IMR-90 (cell line): ENCODE measurements around the gene LAMB2. TPM values are rescaled to one million over a fixed set of nuclear protein-coding genes. Genes with fewer than 3 reads are reported as not detected.

Experiments used
- ATAC-seq: fragments of 200-7000 bp; cut with Tn5 transposase; 2 replicates; pipeline ENCODE4 v1.9.1; 2020; ENCODE audit warnings: low read depth, mild to moderate bottlenecking, moderate library complexity
- BruUV-seq: library from RNA; stranded (reverse); fragments of 400-500 nt; replicated peaks from 2 replicates; lab custom pipeline; 2021; lab: Mats Ljungman, UMichigan
- CTCF ChIA-PET: fragments of 300-600 bp; formaldehyde crosslinking; extraction: SDS; loops from one replicate; lab custom pipeline; 2021; ENCODE audit warnings: antibody characterized with exemption; lab: Yijun Ruan, JAX
- POLR2A ChIA-PET: fragments of 300-600 bp; sonication (Branson Sonifier 250); formaldehyde crosslinking; loops from one replicate; lab custom pipeline; 2022; ENCODE audit warnings: antibody characterized with exemption; ENCODE audit not compliant: unreplicated experiment; lab: Charles Lee
- DNase-seq: peaks from one replicate; pipeline ENCODE4 v3.0.0; 2013
- H2AFZ ChIP-seq: replicated peaks from 2 replicates; pipeline ENCODE3; 2013; ENCODE audit warnings: low read length, mild to moderate bottlenecking; ENCODE audit not compliant: poor library complexity
- H2AK5ac ChIP-seq: 2 replicates; pipeline ENCODE4 v1.6.1; 2013; ENCODE audit warnings: low read depth, low read length, inconsistent platforms
- H2AK9ac ChIP-seq: replicated peaks from 2 replicates; pipeline ENCODE3; 2013; ENCODE audit warnings: mild to moderate bottlenecking, low read depth, low read length, moderate library complexity; ENCODE audit not compliant: poor library complexity
- H2BK120ac ChIP-seq: 2 replicates; pipeline ENCODE4 v1.6.1; 2013; ENCODE audit warnings: low read depth, low read length, inconsistent platforms
- H2BK15ac ChIP-seq: 3 replicates; pipeline ENCODE4 v1.6.1; 2013; ENCODE audit warnings: low read depth, low read length, inconsistent platforms
- H2BK20ac ChIP-seq: 2 replicates; pipeline ENCODE4 v1.6.1; 2013; ENCODE audit warnings: low read depth, mild to moderate bottlenecking, inconsistent platforms, low read length, moderate library complexity
- H2BK5ac ChIP-seq: 2 replicates; pipeline ENCODE4 v1.6.1; 2013; ENCODE audit warnings: mild to moderate bottlenecking, low read depth, low read length, inconsistent platforms; ENCODE audit not compliant: poor library complexity, severe bottlenecking
- H3K14ac ChIP-seq: replicated peaks from 2 replicates; pipeline ENCODE4 v1.6.1; 2013; ENCODE audit warnings: low read depth, low read length, inconsistent platforms
- H3K18ac ChIP-seq: 2 replicates; pipeline ENCODE4 v1.6.1; 2013; ENCODE audit warnings: low read depth, low read length, control low read depth
- H3K23ac ChIP-seq: 2 replicates; pipeline ENCODE4 v1.6.1; 2013; ENCODE audit warnings: low read depth, low read length, inconsistent platforms
- H3K27ac ChIP-seq: 2 replicates; pipeline ENCODE4 v1.5.1; 2013; ENCODE audit warnings: mild to moderate bottlenecking, control low read depth, low read length; ENCODE audit not compliant: insufficient read depth
- H3K27me3 ChIP-seq: 2 replicates; pipeline ENCODE4 v1.6.1; 2013; ENCODE audit warnings: low read length; ENCODE audit not compliant: control insufficient read depth, insufficient read depth
- H3K36me3 ChIP-seq: 2 replicates; pipeline ENCODE4 v1.6.1; 2013; ENCODE audit warnings: low read length, mixed read lengths; ENCODE audit not compliant: control insufficient read depth, insufficient read depth
- H3K4ac ChIP-seq: 2 replicates; pipeline ENCODE4 v1.6.1; 2013; ENCODE audit warnings: low read depth, low read length, inconsistent platforms
- H3K4me1 ChIP-seq: 2 replicates; pipeline ENCODE4 v1.6.1; 2013; ENCODE audit warnings: low read length, mixed read lengths; ENCODE audit not compliant: control insufficient read depth, insufficient read depth
- H3K4me2 ChIP-seq: 2 replicates; pipeline ENCODE4 v1.6.1; 2013; ENCODE audit warnings: low read depth, mild to moderate bottlenecking, control low read depth, low read length, moderate library complexity
- H3K4me3 ChIP-seq: 2 replicates; pipeline ENCODE4 v1.5.1; 2013; ENCODE audit warnings: low read depth, mild to moderate bottlenecking, control low read depth, low read length, moderate library complexity; ENCODE audit not compliant: insufficient read depth
- H3K56ac ChIP-seq: 2 replicates; pipeline ENCODE4 v1.6.1; 2013; ENCODE audit warnings: low read length, inconsistent platforms; ENCODE audit not compliant: insufficient read depth; ENCODE audit errors: extremely low read depth
- H3K79me1 ChIP-seq, 2 experiments: 2 replicates each; pipeline ENCODE4 v1.6.1; 2013; ENCODE audit warnings: low read length in 2 of 2, inconsistent platforms in 1 of 2, low read depth in 1 of 2
- H3K9ac ChIP-seq: 2 replicates; pipeline ENCODE4 v1.6.1; 2013; ENCODE audit warnings: low read depth, low read length, control low read depth
- H3K9me1 ChIP-seq: 2 replicates; pipeline ENCODE4 v1.6.1; 2013; ENCODE audit warnings: low read length, inconsistent platforms; ENCODE audit not compliant: insufficient read depth
- H3K9me3 ChIP-seq: 2 replicates; pipeline ENCODE4 v1.6.1; 2013; ENCODE audit warnings: low read length; ENCODE audit not compliant: control insufficient read depth, insufficient read depth
- H4K20me1 ChIP-seq: 2 replicates; pipeline ENCODE4 v1.6.1; 2013; ENCODE audit warnings: low read length, inconsistent platforms; ENCODE audit not compliant: insufficient read depth
- H4K5ac ChIP-seq: 2 replicates; pipeline ENCODE4 v1.6.1; 2013; ENCODE audit warnings: mild to moderate bottlenecking, low read depth, low read length, control low read depth
- H4K8ac ChIP-seq, 2 experiments: 2 replicates each; pipeline ENCODE4 v1.6.1; 2013; ENCODE audit warnings: low read depth in 2 of 2, low read length in 2 of 2, control low read depth in 1 of 2, inconsistent platforms in 1 of 2
- H4K91ac ChIP-seq: 2 replicates; pipeline ENCODE4 v1.6.1; 2013; ENCODE audit warnings: low read depth, low read length, inconsistent platforms; ENCODE audit not compliant: insufficient read depth
- BHLHE40 ChIP-seq: fragments of 150-350 bp; IDR thresholded peaks from 2 replicates; pipeline ENCODE4 v1.6.1; 2016; ENCODE audit warnings: mild to moderate bottlenecking, low read depth, low read length
- CEBPB ChIP-seq: IDR thresholded peaks from 2 replicates; pipeline ENCODE4 v1.6.1; 2012; ENCODE audit warnings: low read depth, low read length, improper control_type of control experiment
- CTCF ChIP-seq: conservative IDR thresholded peaks from 2 replicates; pipeline ENCODE4 v1.5.1; 2012; ENCODE audit warnings: mild to moderate bottlenecking, low read depth, low read length, improper control_type of control experiment
- ELK1 ChIP-seq: fragments of 150-350 bp; IDR thresholded peaks from 2 replicates; pipeline ENCODE4 v1.6.1; 2016; ENCODE audit warnings: low read depth, mild to moderate bottlenecking, low read length, moderate library complexity, borderline replicate concordance
- FOS ChIP-seq: fragments of 150-350 bp; IDR thresholded peaks from 2 replicates; pipeline ENCODE4 v1.6.1; 2016; ENCODE audit warnings: low read depth, low read length
- MAZ ChIP-seq: IDR thresholded peaks from 2 replicates; pipeline ENCODE4 v1.6.1; 2012; ENCODE audit warnings: low read depth, mild to moderate bottlenecking, low read length, improper control_type of control experiment, moderate library complexity, borderline replicate concordance
- MXI1 ChIP-seq: IDR thresholded peaks from 2 replicates; pipeline ENCODE4 v1.6.1; 2012; ENCODE audit warnings: low read depth, mild to moderate bottlenecking, low read length, moderate library complexity, borderline replicate concordance
- NFE2L2 ChIP-seq: fragments of 150-350 bp; IDR thresholded peaks from 2 replicates; pipeline ENCODE4 v1.6.1; 2016; ENCODE audit warnings: low read depth, mild to moderate bottlenecking, low read length
- POLR2A ChIP-seq: IDR thresholded peaks from 2 replicates; pipeline ENCODE4 v1.6.1; 2012; ENCODE audit warnings: mild to moderate bottlenecking, low read depth, low read length
- RAD21 ChIP-seq: IDR thresholded peaks from 2 replicates; pipeline ENCODE4 v1.6.1; 2012; ENCODE audit warnings: low read length, improper control_type of control experiment
- RFX5 ChIP-seq: IDR thresholded peaks from 2 replicates; pipeline ENCODE4 v1.8.0; 2012; ENCODE audit warnings: low read depth, mild to moderate bottlenecking, low read length, moderate library complexity
- USF2 ChIP-seq: fragments of 150-350 bp; IDR thresholded peaks from 2 replicates; pipeline ENCODE4 v1.6.1; 2017; ENCODE audit warnings: mild to moderate bottlenecking, antibody characterized with exemption, low read length, low read depth
- WGBS, 2 experiments: methylation state at CpG; one replicate each; pipeline versions ENCODE4 v1.1.5 to v1.1.7; 2013; ENCODE audit warnings: missing lambda C conversion rate in 2 of 2; ENCODE audit not compliant: insufficient read length in 1 of 2; ENCODE audit errors: extremely low coverage in 2 of 2; 5-methylcytosine and 5-hydroxymethylcytosine counted together
- dilution Hi-C: fragments of 300-500 bp; cut with HindIII; formaldehyde crosslinking; loops from one replicate; pipeline ENCODE4 v1.14.3; 2018; ENCODE audit warnings: low sequenced_read_pairs; ENCODE audit not compliant: unreplicated experiment
- in situ Hi-C: fragments of 300-500 bp; cut with MboI; formaldehyde crosslinking; loops from 3 replicates; pipeline ENCODE4 v1.14.3; 2019; ENCODE audit warnings: low sequenced_read_pairs, inconsistent platforms, mixed read lengths
- intact Hi-C: fragments of 100-400 bp; cut with micrococcal nuclease; formaldehyde crosslinking; loops from 2 replicates; pipeline ENCODE4 v1.10.0; 2022
- polyA plus RNA-seq, 3 experiments: library from polyadenylated mRNA; depleted of rRNA; stranded (reverse); fragments of >200 nt; gene quantifications; 2 replicates each; pipeline ENCODE4 v1.2.3, GENCODE V29; 2012; ENCODE audit warnings: low replicate concordance in 1 of 3
- total RNA-seq: library from RNA; depleted of rRNA; stranded (reverse); fragments of >200 nt; gene quantifications from 2 replicates; pipeline ENCODE4 v1.2.3, GENCODE V29; 2012

The LAMB2 gene
- total and polyA plus RNA-seq, 2 of the 4 experiments (the other 2 are of a cell fraction): 213 to 570 TPM

GRCh38 chr3:49131576-49131975 lies 1.3 kb downstream of the LAMB2 start:
- H3K79me1 ChIP-seq: peaks cover 22 to 68% of the 10 kb centered on the region in 2 experiments
- peak overlapping the region; percentile 96; the same call in 1 of the 2 replicates for H3K27ac ChIP-seq
- H3K36me3 ChIP-seq: peaks cover 42% of the 10 kb centered on the region
- no peaks in the 10 kb centered on the region for H3K9me3 ChIP-seq
- H3K4me1 ChIP-seq: peaks cover 9% of the 10 kb centered on the region
- H2BK15ac ChIP-seq: no peak overlapping the region
- peak overlapping the region; percentile 96 for H2AK5ac ChIP-seq
- POLR2A ChIA-PET: interaction anchor here (0.5 kb wide), 1 partner anchor 147 kb away, joined by 3 read pairs; no protein-coding TSS in a partner anchor
- no TSS peak for BruUV-seq
- 0 out of 2 replicates have a peak overlapping the region, but pooled peaks have one; percentile 94 for H4K91ac ChIP-seq
- intact Hi-C loops (no loop called here), dilution Hi-C loops (no loop called here), in situ Hi-C loops (no loop called here)
- H2AFZ ChIP-seq: peak overlapping the region; percentile 97
- H3K18ac ChIP-seq: no peak overlapping the region
- peak overlapping the region; percentile 83 to 97; a peak in 2 of 4 replicates for H4K8ac ChIP-seq
- H2BK20ac ChIP-seq: no peak overlapping the region
- WGBS, 2 experiments: 93% methylated on average over 3 of the region's 6 CpGs; no CpG with 5 or more reads in 1 of the 2 experiments
- peak overlapping the region; percentile 66 for H3K4me2 ChIP-seq
- ATAC-seq (no peak), DNase-seq (no peak)
- H3K4me3 ChIP-seq: peak overlapping the region; percentile 68
- CTCF ChIA-PET: no interaction called here
- H3K27me3 ChIP-seq: no peaks in the 10 kb centered on the region
- no peak overlapping the region for H4K5ac ChIP-seq
- H3K14ac ChIP-seq: peak overlapping the region; percentile 98
- no peak overlapping the region for H2BK120ac ChIP-seq
- peak overlapping the region; percentile 82 for H2BK5ac ChIP-seq
- H3K9ac ChIP-seq: peak overlapping the region; percentile 96; the same call in 1 of the 2 replicates
- H4K20me1 ChIP-seq: peaks cover 12% of the 10 kb centered on the region
- peak overlapping the region; percentile 99 for H2AK9ac ChIP-seq
- peaks cover 37% of the 10 kb centered on the region for H3K9me1 ChIP-seq
- peak overlapping the region; percentile 38; the same call in 1 of the 2 replicates for H3K56ac ChIP-seq
- peak overlapping the region; percentile 97 for H3K4ac ChIP-seq
- TF ChIP-seq USF2 (no peak), POLR2A (no peak), MXI1 (no peak), FOS (no peak), NFE2L2 (no peak), BHLHE40 (no peak), RAD21 (no peak), ELK1 (no peak), MAZ (no peak), CTCF (no peak), CEBPB (no peak), RFX5 (no peak)
- H3K23ac ChIP-seq: peak overlapping the region; percentile 81
